Measurements from ENCODE around the gene CRNKL1.

DNA sequence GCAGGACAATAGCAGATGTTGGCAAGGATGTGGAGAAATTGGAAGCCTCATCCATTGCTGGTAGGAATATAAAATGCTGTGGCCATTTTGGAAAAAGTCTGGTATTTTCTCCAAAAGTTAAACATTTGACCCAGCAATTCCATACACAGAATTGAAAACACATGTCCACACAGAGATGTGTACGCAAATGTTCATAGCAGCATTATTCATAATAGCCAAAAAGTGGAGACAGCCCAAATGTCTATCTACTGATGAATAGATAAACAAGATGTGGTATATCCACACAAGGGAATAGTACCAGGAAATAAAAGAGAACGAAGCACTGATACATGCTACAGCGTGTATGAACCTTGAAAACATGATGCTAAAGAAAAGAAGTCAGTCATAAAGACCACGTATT, 40.6 kb upstream of the CRNKL1 start:
- TF ChIP-seq, protein P1, sequence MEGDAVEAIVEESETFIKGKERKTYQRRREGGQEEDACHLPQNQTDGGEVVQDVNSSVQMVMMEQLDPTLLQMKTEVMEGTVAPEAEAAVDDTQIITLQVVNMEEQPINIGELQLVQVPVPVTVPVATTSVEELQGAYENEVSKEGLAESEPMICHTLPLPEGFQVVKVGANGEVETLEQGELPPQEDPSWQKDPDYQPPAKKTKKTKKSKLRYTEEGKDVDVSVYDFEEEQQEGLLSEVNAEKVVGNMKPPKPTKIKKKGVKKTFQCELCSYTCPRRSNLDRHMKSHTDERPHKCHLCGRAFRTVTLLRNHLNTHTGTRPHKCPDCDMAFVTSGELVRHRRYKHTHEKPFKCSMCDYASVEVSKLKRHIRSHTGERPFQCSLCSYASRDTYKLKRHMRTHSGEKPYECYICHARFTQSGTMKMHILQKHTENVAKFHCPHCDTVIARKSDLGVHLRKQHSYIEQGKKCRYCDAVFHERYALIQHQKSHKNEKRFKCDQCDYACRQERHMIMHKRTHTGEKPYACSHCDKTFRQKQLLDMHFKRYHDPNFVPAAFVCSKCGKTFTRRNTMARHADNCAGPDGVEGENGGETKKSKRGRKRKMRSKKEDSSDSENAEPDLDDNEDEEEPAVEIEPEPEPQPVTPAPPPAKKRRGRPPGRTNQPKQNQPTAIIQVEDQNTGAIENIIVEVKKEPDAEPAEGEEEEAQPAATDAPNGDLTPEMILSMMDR (IDR thresholded peaks at IDR 0.05; ENCODE audit: extremely low read depth in 1 of 2, insufficient read depth in 1 of 2, low read depth in 1 of 2, low read length in 2 of 2): no peak
- TF ChIP-seq POLR2A (IDR thresholded peaks at IDR 0.05; ENCODE audit: low read depth, low read length) (no peak), EZH2 (IDR thresholded peaks at IDR 0.05; ENCODE audit: borderline replicate concordance, low read depth, low read length, severe bottlenecking) (no peak), POLR2AphosphoS5 (IDR thresholded peaks at IDR 0.05; ENCODE audit: insufficient read depth, low read depth, low read length) (no peak), MYC (IDR thresholded peaks at IDR 0.05; ENCODE audit: low read depth, low read length) (no peak), GATA2 (IDR thresholded peaks at IDR 0.05; ENCODE audit: insufficient read depth, insufficient read length, low read depth, low read length) (no peak), FOS (IDR thresholded peaks at IDR 0.05; ENCODE audit: borderline replicate concordance, insufficient read depth, low read length) (no peak)

All from endothelial cell of umbilical vein (primary cell).